ENCODE results near the gene MRPL52. TPM values are rescaled to one million over a fixed set of nuclear protein-coding genes. Genes with fewer than 3 reads are reported as not detected.
A peak's percentile ranks its signal among the peaks of the same experiment; 100 is the strongest.

MRPL52 gene
- total and polyA plus RNA-seq, 2 of the 13 experiments (the other 11 are each of a cell fraction or from before 2014, with no cell fraction given) = 118 to 329 TPM

GRCh38 chr14:22819151-22819988 is 10.3 kb upstream of the MRPL52 start (continued):
- TF ChIP-seq ZNF562 (CRISPR knock-in tag; IDR thresholded peaks at IDR 0.05; ENCODE audit: borderline replicate concordance) (no peak), ZBTB21 (CRISPR knock-in tag; IDR thresholded peaks at IDR 0.05) (no peak), ZNF432 (CRISPR knock-in tag; IDR thresholded peaks at IDR 0.05; ENCODE audit: borderline replicate concordance) (no peak), ZNF275 (CRISPR knock-in tag; IDR thresholded peaks at IDR 0.05; ENCODE audit: borderline replicate concordance) (no peak)

GRCh38 chr14:22820731-22821130 is 9.0 kb upstream of the MRPL52 start:
- no TSS peak for BruUV-seq (replicated peaks)
- in situ Hi-C loops (cut with HindIII; ENCODE audit: extremely low pct_ligation_motif_present, low pct_unique_long_range_greater_than_20kb) = loop anchor here (5.0 kb wide), 1 partner anchor 82 kb away; no protein-coding TSS in a partner anchor
- H3K4me1 ChIP-seq (ENCODE audit: insufficient read depth, low read length) = peaks cover 72% of the 10 kb centered on the region
- H3K27ac ChIP-seq (ENCODE audit: extremely low read length, insufficient read depth, low read length) = no peak overlapping the region
- 0 out of 6 replicates have a peak overlapping the region, but pooled peaks of 1 of the 3 experiments have one; percentile 30 for H3K4me3 ChIP-seq (replicated peaks in 1 of 3; ENCODE audit: insufficient read depth in 1 of 3, low read depth in 2 of 3, low read length in 3 of 3)
- no peak for DNase-seq (ENCODE audit: low spot score)
- intact Hi-C loops (cut with micrococcal nuclease; ENCODE audit: unreplicated experiment) = loop anchor here (1.0 to 2.0 kb wide), 2 partner anchors 80 to 264 kb away; no protein-coding TSS in a partner anchor
- ChIA-PET CTCF (ENCODE audit: low intra/inter-chr PET ratio, low total read pairs) (interaction anchor here (1.0 to 6.1 kb wide), 2 partner anchors 32 to 263 kb away, joined by 4 to 141 read pairs; no protein-coding TSS in a partner anchor), POLR2A (interaction anchor here (0.9 to 3.5 kb wide), 13 partner anchors 8 to 231 kb away, joined by 3 to 29 read pairs (median 6); partner anchors contain the start of genes ABHD4, DAD1, LRP10 and MMP14)
- H2AFZ ChIP-seq (ENCODE audit: low read length) = no peak overlapping the region
- H3K36me3 ChIP-seq (replicated peaks in 1 of 2; ENCODE audit: control insufficient read depth in 1 of 2, insufficient read depth in 2 of 2, low read length in 2 of 2) = no peaks in the 10 kb centered on the region
- no peak for ATAC-seq
- no peak for FAIRE-seq
- no peaks in the 10 kb centered on the region for H3K9me3 ChIP-seq (ENCODE audit: low read length)
- no peaks in the 10 kb centered on the region for H3K79me2 ChIP-seq (ENCODE audit: insufficient read depth, low read length)
- no peak overlapping the region for H3K9ac ChIP-seq (ENCODE audit: insufficient read depth, low read depth, low read length)
- 0 out of 5 replicates have a peak, but pooled peaks cover 0 to 3% of the 10 kb centered on the region in 2 experiments for H3K27me3 ChIP-seq (ENCODE audit: control insufficient read depth in 1 of 2, insufficient read depth in 2 of 2, low read length in 2 of 2)
- 0% methylated on average over 1 of the region's 1 CpG for WGBS (ENCODE audit: low lambda C conversion rate)
- no peaks in the 10 kb centered on the region for H4K20me1 ChIP-seq (ENCODE audit: insufficient read depth, low read length)
- H3K4me2 ChIP-seq (ENCODE audit: low read depth, low read length) = peak overlapping the region; percentile 60
- TF ChIP-seq MTF2 (CRISPR knock-in tag; IDR thresholded peaks at IDR 0.05; ENCODE audit: borderline replicate concordance) = 0 out of 2 replicates have a peak, but pooled peaks have one; percentile 20
- 0 out of 2 replicates have a peak, but pooled peaks have one; percentile 6 for TF ChIP-seq ZNF619 (CRISPR knock-in tag; IDR thresholded peaks at IDR 0.05)
- TF ChIP-seq ZNF3 (CRISPR knock-in tag; IDR thresholded peaks at IDR 0.05) = no peak
- no peak for TF ChIP-seq ZNF850 (CRISPR knock-in tag; conservative IDR thresholded peaks at IDR 0.05)
- no peak for TF ChIP-seq KMT2B (CRISPR knock-in tag; IDR thresholded peaks at IDR 0.05)
- TF ChIP-seq E2F1 (CRISPR knock-in tag; IDR thresholded peaks at IDR 0.05) = no peak
- TF ChIP-seq SKI (IDR thresholded peaks at IDR 0.05; ENCODE audit: partially characterized antibody) = no peak
- TF ChIP-seq ZNF773 (CRISPR knock-in tag; IDR thresholded peaks at IDR 0.05; ENCODE audit: borderline replicate concordance) = no peak
- no peak for TF ChIP-seq ONECUT2 (CRISPR knock-in tag; IDR thresholded peaks at IDR 0.05)
- no peak for TF ChIP-seq ZFYVE20 (CRISPR knock-in tag; IDR thresholded peaks at IDR 0.05; ENCODE audit: borderline replicate concordance, low read depth)
- 0 out of 2 replicates have a peak, but pooled peaks have one; percentile 13 for TF ChIP-seq SIN3A (IDR thresholded peaks at IDR 0.05; ENCODE audit: borderline replicate concordance, low read depth, low read length)
- no peak for TF ChIP-seq LCORL (IDR thresholded peaks at IDR 0.05)
- TF ChIP-seq LCORL (CRISPR knock-in tag; IDR thresholded peaks at IDR 0.05) = peak; percentile 14; the same call in 1 of the 2 replicates
- TF ChIP-seq MBD4 (IDR thresholded peaks at IDR 0.05; ENCODE audit: borderline replicate concordance, low read length) = no peak
- 0 out of 2 replicates have a peak, but pooled peaks have one; percentile 21 for TF ChIP-seq CBX2 (IDR thresholded peaks at IDR 0.05; ENCODE audit: low read depth, low read length)
- no peak for TF ChIP-seq CBX2 (CRISPR knock-in tag; IDR thresholded peaks at IDR 0.05; ENCODE audit: low read depth)
- TF ChIP-seq ZNF790 (CRISPR knock-in tag; IDR thresholded peaks at IDR 0.05; ENCODE audit: borderline replicate concordance) = no peak
- no peak for TF ChIP-seq ZNF546 (CRISPR knock-in tag; conservative IDR thresholded peaks at IDR 0.05)

Data from HepG2 (cell line).